ENCODE data around the gene JAG1. TPM values are rescaled to one million over a fixed set of nuclear protein-coding genes. Genes with fewer than 3 reads are reported as not detected.

Gene JAG1
- polyA plus RNA-seq (2013, experiment 1 of 2; ENCODE audit: insufficient read length): 8.2 TPM
- polyA plus RNA-seq (2013, experiment 2 of 2; ENCODE audit: insufficient read length): 8.3 TPM

- peak; percentile 95 for DNase-seq
These were observed at the start of gene JAG1 for GRCh38 chr20:10673842-10674683. Gene JAG1 (minus strand): TSS chr20:10673999. CDS start chr20:10673530, 469 bp downstream.

GRCh38 chr20:10721976-10722375 lies 48.2 kb upstream of the JAG1 start:
- DNase-seq: no peak

GRCh38 chr20:10721137-10721896 lies 47.5 kb upstream of the JAG1 start:
- DNase-seq: no peak

- DNase-seq: no peak
These were observed 46.8 kb upstream of the JAG1 start for GRCh38 chr20:10720565-10720964.

GRCh38 chr20:10719740-10720385 lies 46.1 kb upstream of the JAG1 start:
- DNase-seq: peak; percentile 30

GRCh38 chr20:10718661-10719060 lies 44.9 kb upstream of the JAG1 start:
- DNase-seq: peak; percentile 53

- peak; percentile 39 for DNase-seq
These were observed 43.1 kb upstream of the JAG1 start for GRCh38 chr20:10716855-10717254.

- peak; percentile 17 for DNase-seq
These were observed 41.2 kb upstream of the JAG1 start for GRCh38 chr20:10715035-10715434.

- DNase-seq: no peak
These were observed 40.6 kb upstream of the JAG1 start for GRCh38 chr20:10714236-10714975.

GRCh38 chr20:10713161-10713560 lies 39.4 kb upstream of the JAG1 start:
- DNase-seq: no peak

GRCh38 chr20:10711903-10712451 lies 38.2 kb upstream of the JAG1 start:
- DNase-seq: no peak

GRCh38 chr20:10710991-10711775 lies 37.4 kb upstream of the JAG1 start:
- DNase-seq: no peak

- DNase-seq: no peak
These were observed 36.1 kb upstream of the JAG1 start for GRCh38 chr20:10709916-10710315.

- peak; percentile 62 for DNase-seq
These were observed 34.8 kb upstream of the JAG1 start for GRCh38 chr20:10708351-10709185.

- no peak for DNase-seq
These were observed 34.0 kb upstream of the JAG1 start for GRCh38 chr20:10707791-10708190.

GRCh38 chr20:10707068-10707467 lies 33.3 kb upstream of the JAG1 start:
- no peak for DNase-seq

- DNase-seq: no peak
These were observed 32.6 kb upstream of the JAG1 start for GRCh38 chr20:10706460-10706811.

- DNase-seq: no peak
These were observed 32.1 kb upstream of the JAG1 start for GRCh38 chr20:10705801-10706459.

GRCh38 chr20:10701607-10702006 lies 27.8 kb upstream of the JAG1 start:
- DNase-seq: no peak

- no peak for DNase-seq
These were observed 26.1 kb upstream of the JAG1 start for GRCh38 chr20:10699941-10700340.
